ENCODE measurements around the gene PHACTR3.

The PHACTR3 gene

GRCh38 chr20:59806578-59806975 is 202.2 kb downstream of the PHACTR3 start:
- peak; percentile 8 for DNase-seq

DNA sequence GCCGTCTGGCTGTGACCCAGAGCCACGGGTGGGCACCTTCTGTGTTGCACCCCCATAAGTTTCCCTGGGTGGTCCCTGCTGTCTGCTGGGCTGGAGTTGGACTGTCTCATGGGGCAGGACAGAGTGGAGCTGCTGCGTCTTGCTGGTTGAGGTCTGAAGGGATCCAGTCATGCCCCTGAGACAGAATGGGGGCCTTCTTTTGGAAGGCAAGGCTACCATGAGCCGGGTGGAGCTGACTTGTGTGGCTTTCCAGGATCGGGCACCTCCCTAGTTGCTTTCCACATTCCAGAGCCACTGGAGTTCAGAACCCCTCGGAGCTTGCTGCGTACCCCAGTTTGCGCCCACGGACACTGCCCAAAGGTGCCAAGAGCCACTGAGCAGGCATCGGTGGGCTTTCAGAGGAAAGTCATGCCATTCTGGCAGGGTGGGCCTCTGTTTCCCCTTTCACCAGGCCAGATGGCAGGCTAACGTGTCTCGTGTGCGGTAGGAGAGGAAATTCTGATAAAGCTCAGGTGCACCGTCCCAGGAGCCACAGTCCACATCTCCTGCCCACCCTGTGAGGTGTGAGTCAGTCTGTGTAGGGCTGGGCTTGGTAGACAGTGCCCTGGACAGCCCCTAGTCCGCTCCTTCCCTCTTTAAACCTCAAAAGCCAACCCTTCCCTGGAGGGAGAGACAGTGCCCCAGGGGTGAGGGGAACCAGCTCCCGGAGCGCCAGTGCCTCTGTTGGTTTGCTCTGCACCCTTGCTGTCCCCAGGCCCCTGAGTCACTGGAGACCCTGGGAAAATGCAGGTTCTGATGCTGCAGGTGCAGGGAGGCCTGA is 203.8 kb downstream of the PHACTR3 start:
- DNase-seq: no peak

- peak; percentile 35 for DNase-seq
Measured at GRCh38 chr20:59808729-59809381, 204.5 kb downstream of the PHACTR3 start.

DNA sequence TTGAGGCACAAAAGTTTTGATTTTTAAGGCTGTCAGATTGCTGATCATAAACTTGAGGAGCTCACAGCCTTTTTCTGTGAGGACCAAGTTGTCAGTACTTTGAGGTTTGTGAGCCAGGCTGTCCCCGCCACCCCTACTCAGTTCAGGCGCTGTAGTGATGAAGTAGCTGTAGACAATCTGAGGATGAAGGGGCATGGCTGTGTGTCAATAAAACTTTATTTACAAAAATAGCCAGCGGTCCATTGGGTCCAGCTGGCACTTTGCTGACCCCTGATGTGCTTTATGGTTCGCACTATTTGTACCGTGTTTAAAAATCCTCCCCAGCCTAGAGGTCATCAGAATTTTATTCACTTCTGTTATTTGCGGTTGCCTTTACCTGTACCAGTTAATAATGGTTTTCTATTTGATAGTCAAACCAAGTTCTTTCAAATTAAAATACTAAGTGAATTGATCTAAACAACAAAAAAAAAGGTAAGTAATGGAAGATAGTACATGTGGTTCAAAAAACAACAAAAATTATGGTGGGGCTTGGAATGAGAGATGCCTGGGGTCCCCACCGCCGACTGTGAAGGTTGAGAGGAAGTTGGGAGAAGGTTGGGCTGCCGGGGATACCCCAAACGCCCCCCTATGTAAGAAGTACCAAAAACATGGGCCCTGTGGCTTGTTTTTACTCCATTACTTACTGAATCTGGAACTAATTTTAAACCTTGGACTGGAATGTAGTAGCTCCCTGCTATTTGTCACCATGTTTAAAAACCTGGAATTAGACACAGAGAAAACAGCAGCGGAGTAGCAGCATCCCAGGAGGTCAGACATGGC is 205.5 kb downstream of the PHACTR3 start:
- DNase-seq: peak; percentile 4

- peak; percentile 12 for DNase-seq
Measured at GRCh38 chr20:59810449-59811187, 206.3 kb downstream of the PHACTR3 start.

GRCh38 chr20:59811681-59812171 is 207.4 kb downstream of the PHACTR3 start:
- DNase-seq: peak; percentile 20

GRCh38 chr20:59812286-59813125 is 208.2 kb downstream of the PHACTR3 start:
- DNase-seq: no peak

GRCh38 chr20:59813126-59813947 is 209.0 kb downstream of the PHACTR3 start:
- no peak for DNase-seq

DNA sequence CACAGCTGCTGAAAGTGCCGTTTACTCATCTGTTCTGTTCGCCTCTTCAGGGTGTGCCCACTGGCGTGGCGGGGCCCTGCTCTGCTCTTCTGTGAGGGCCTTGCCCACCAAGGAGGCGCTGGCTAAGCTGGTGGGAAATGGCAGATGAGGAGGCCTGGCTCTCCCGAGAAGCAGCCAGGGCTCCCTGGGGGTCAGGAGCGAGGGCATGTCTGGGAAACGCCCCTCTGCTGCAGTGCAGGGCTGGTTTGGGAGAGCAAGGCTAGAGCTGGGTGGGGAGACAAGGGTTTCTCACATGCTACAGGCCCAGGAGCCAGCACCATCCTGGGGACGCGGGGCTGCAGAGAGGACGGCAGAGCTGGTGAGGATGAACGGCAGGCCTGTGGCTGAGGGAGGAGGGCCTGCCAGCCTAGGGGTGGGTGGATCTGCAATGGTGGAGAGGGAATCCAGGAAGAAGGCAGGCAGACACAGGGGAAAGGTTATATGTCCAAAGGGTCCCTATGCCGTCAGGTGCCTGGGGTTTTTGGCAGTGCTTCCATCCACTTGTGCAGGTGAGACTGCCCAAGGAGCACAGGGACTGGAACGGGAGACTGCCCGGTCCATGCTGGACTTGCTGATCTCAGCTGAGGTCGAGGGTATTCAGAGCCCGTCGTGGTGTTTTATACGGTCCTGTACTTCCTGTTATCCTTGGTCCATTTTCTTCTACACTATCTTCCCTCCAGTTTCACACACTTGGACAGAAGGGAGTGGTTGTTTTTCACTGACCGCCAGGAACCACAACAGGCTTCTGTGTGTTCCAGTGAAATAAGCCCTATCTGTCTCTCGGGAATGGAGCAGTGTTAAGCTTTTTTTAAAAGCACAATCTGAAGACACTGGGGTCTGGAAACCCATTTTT is 209.9 kb downstream of the PHACTR3 start:
- DNase-seq: no peak

- DNase-seq: no peak
Measured at GRCh38 chr20:59814840-59815340, 210.6 kb downstream of the PHACTR3 start.

- no peak for DNase-seq
Measured at GRCh38 chr20:59816146-59816738, 211.9 kb downstream of the PHACTR3 start.

DNA sequence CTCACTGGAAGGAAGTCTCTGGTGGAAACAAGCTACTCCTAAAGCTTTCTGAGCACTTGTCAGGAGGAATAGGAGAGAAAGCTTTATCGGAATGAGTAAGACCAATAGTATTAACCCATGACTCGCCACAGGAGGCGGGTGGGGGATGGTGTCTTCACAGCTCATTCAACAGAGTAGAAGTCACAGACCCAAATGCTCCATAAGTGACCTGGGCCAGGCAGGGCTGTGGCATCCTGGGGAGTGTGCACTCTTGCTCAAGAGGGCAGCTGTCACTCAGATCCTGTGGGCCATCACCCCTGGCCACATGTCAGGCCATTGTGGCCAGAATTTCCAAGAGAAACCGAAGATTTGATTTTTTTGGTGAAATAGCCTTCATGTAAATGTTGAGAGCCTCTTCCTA is 213.1 kb downstream of the PHACTR3 start:
- no peak for DNase-seq

DNA sequence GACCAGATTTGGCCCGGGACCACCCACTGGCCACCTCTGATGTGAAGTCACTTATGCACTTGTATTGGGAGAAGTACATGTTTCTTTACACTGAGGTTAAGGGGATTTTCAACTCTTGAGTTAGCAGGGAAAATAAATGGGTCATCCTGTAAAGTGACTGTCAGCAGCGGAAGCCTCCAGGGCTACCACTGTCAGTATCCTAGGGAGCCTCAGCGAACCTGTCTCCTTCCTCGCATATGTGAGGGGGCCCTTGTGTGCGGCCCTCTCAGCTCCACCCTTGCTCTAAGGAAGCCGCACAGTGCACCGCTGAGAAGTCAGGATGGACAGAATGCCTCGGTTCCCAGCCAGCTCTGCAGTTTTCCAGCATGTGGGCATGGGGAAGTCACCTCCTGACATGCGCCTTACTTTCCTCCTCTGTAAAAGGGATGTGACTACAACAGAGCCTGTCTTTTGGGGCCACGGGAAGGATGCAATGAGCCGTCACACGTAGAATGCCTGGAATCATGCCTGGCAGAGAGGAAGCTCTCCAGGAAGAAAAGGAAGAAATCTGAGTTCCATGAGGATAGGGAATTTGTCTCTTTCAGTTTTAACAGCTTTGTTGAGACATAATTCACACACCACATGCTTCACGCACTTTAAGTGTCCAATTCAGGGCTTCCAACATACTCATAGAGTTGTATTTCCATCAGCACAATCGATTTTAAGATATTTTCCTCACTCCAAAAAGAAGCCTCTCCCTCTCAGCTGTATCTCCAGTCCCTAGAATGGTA is 213.7 kb downstream of the PHACTR3 start:
- DNase-seq: no peak

- DNase-seq: no peak
Measured at GRCh38 chr20:59818911-59819310, 214.6 kb downstream of the PHACTR3 start.

DNA sequence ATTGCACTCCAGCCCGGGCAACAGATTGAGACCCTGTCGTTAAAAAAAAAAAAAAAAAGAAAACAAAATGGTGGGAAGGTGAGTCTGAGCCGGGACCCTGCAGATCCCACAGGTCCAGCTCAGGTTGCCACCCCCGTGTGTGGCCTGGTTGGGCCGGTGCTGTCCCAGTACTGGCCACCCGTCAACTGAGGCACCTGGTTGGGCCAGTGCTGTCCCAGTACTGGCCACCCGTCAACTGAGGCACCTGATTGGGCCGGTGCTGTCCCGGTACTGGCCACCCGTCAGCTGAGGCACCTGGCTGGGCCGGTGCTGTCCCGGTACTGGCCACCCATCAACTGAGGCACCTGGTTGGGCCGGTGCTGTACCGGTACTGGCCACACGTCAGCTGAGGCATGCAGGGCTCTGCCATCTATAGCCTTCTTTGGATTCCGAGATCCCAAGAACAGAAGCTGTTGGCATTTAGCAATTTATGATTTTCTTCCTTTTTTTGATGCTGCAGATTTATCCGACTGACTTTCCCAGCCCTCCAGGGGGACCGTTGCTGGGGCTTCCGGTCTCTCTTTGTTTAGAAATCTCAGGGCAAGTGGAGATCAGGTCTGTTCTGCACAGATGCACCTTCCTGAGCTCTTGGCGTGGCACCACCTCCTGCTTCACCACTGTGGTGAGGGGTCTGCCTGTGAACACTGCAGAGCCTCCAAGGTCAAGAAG is 215.3 kb downstream of the PHACTR3 start:
- no peak for DNase-seq

GRCh38 chr20:59820204-59821041 is 216.1 kb downstream of the PHACTR3 start:
- DNase-seq: no peak

- DNase-seq: no peak
Measured at GRCh38 chr20:59821201-59821600, 216.9 kb downstream of the PHACTR3 start.
